OCI-M2 (cell line): ENCODE data around the gene ZNF778.
"Not testable (repeated sequence)": the region's sequence is repeated elsewhere in the genome, so short reads cannot be mapped to it uniquely, and the experiment has no call there.

Source experiments
- DNase-seq: peaks from one replicate; lab custom pipeline; 2025; ENCODE audit not compliant: unreplicated experiment; lab: John Stamatoyannopoulos, UW

The ZNF778 gene

GRCh38 chr16:89179656-89180315, 37.7 kb upstream of the ZNF778 start:
- DNase-seq: no peak

- no peak for DNase-seq
Observed at GRCh38 chr16:89183463-89183862, 34.0 kb upstream of the ZNF778 start.

GRCh38 chr16:89183975-89184676, 33.4 kb upstream of the ZNF778 start:
- DNase-seq: no peak

- DNase-seq: no peak
Observed at GRCh38 chr16:89184677-89184932, 32.9 kb upstream of the ZNF778 start.

GRCh38 chr16:89184933-89185794, 32.3 kb upstream of the ZNF778 start:
- DNase-seq: no peak

- not testable (repeated sequence) for DNase-seq
Observed at GRCh38 chr16:89185887-89186592, 31.5 kb upstream of the ZNF778 start.

GRCh38 chr16:89186593-89187031, 30.9 kb upstream of the ZNF778 start:
- DNase-seq: not testable (repeated sequence)

GRCh38 chr16:89187032-89187769, 30.3 kb upstream of the ZNF778 start:
- no peak for DNase-seq

- DNase-seq: no peak
Observed at GRCh38 chr16:89187770-89188392, 29.6 kb upstream of the ZNF778 start.

GRCh38 chr16:89188471-89189357, 28.8 kb upstream of the ZNF778 start:
- DNase-seq: not testable (repeated sequence)

GRCh38 chr16:89189358-89190025, 28.0 kb upstream of the ZNF778 start:
- DNase-seq: no peak

- DNase-seq: no peak
Observed at GRCh38 chr16:89190150-89190958, 27.1 kb upstream of the ZNF778 start.

GRCh38 chr16:89191033-89191900, 26.2 kb upstream of the ZNF778 start:
- DNase-seq: no peak

- no peak for DNase-seq
Observed at GRCh38 chr16:89191901-89192185, 25.7 kb upstream of the ZNF778 start.

GRCh38 chr16:89192186-89192955, 25.1 kb upstream of the ZNF778 start:
- DNase-seq: not testable (repeated sequence)

GRCh38 chr16:89192956-89193575, 24.4 kb upstream of the ZNF778 start:
- no peak for DNase-seq
